ENCODE data around the gene SIGLEC12.

The SIGLEC12 gene

GRCh38 chr19:51490676-51491075 lies 10.9 kb downstream of the SIGLEC12 start:
- H2BK120ac ChIP-seq (ENCODE audit: low read depth, low read length), result no peak overlapping the region
- H3K36me3 ChIP-seq (ENCODE audit: control insufficient read depth in 1 of 2, insufficient read depth in 2 of 2, low read depth in 1 of 2, low read length in 2 of 2), result no peaks in the 10 kb centered on the region
- H3K9me3 ChIP-seq (ENCODE audit: control insufficient read depth, low read length), result peaks cover 3% of the 10 kb centered on the region
- no peak overlapping the region for H2BK15ac ChIP-seq (ENCODE audit: low read depth, poor library complexity, severe bottlenecking)
- no peak overlapping the region for H4K91ac ChIP-seq (ENCODE audit: low read length)
- WGBS, result 85% methylated on average over 14 of the region's 14 CpGs
- no peak overlapping the region for H4K8ac ChIP-seq (ENCODE audit: low read length)
- H3K4me1 ChIP-seq (ENCODE audit: control insufficient read depth, insufficient read depth, low read depth, low read length), result no peaks in the 10 kb centered on the region
- no peak overlapping the region for H3K23ac ChIP-seq (ENCODE audit: low read length in 2 of 2)
- H2BK12ac ChIP-seq (ENCODE audit: low read length in 2 of 2), result no peak overlapping the region
- H3K27me3 ChIP-seq (ENCODE audit: control insufficient read depth in 1 of 2, insufficient read depth in 1 of 2, low read length in 2 of 2), result no peaks in the 10 kb centered on the region
- no peak overlapping the region for H3K27ac ChIP-seq (ENCODE audit: low read length, poor library complexity, severe bottlenecking)
- no peak overlapping the region for H3K14ac ChIP-seq (ENCODE audit: low read length in 2 of 2)
- H3K4ac ChIP-seq (ENCODE audit: low read depth in 1 of 2, low read length in 2 of 2), result no peak overlapping the region
- DNase-seq, result no peak
- no peak overlapping the region for H2AFZ ChIP-seq (ENCODE audit: low read depth, low read length)
- no peak overlapping the region for H3K4me2 ChIP-seq (ENCODE audit: low read length, poor library complexity, severe bottlenecking)
- no peak overlapping the region for H3K9ac ChIP-seq (ENCODE audit: low read length)
- no peak overlapping the region for H2AK5ac ChIP-seq (ENCODE audit: low read length, severe bottlenecking)
- no peak overlapping the region for H3K18ac ChIP-seq (ENCODE audit: low read depth in 1 of 2, low read length in 2 of 2)
- no peak overlapping the region for H3K4me3 ChIP-seq (ENCODE audit: insufficient read depth in 1 of 2, low read depth in 1 of 2, low read length in 2 of 2)
- H2BK5ac ChIP-seq (ENCODE audit: low read depth, low read length, poor library complexity, severe bottlenecking), result no peak overlapping the region
- no peaks in the 10 kb centered on the region for H3K79me1 ChIP-seq (replicated peaks; ENCODE audit: low read length, poor library complexity, severe bottlenecking)

- Histone ChIP-seq H2BK12ac (ENCODE audit: low read length in 2 of 2) (no peak overlapping the region), H2BK15ac (ENCODE audit: low read depth, poor library complexity, severe bottlenecking) (no peak overlapping the region), H3K4me3 (ENCODE audit: insufficient read depth in 1 of 2, low read depth in 1 of 2, low read length in 2 of 2) (no peak overlapping the region), H2AFZ (ENCODE audit: low read depth, low read length) (no peak overlapping the region), H3K27me3 (ENCODE audit: control insufficient read depth in 1 of 2, insufficient read depth in 1 of 2, low read length in 2 of 2) (no peaks in the 10 kb centered on the region), H3K27ac (ENCODE audit: low read length, poor library complexity, severe bottlenecking) (no peak overlapping the region), H3K9me3 (ENCODE audit: control insufficient read depth, low read length) (peaks cover 3% of the 10 kb centered on the region), H3K4ac (ENCODE audit: low read depth in 1 of 2, low read length in 2 of 2) (no peak overlapping the region), H3K79me1 (replicated peaks; ENCODE audit: low read length, poor library complexity, severe bottlenecking) (no peaks in the 10 kb centered on the region), H3K4me1 (ENCODE audit: control insufficient read depth, insufficient read depth, low read depth, low read length) (no peaks in the 10 kb centered on the region), H4K8ac (ENCODE audit: low read length) (no peak overlapping the region), H3K18ac (ENCODE audit: low read depth in 1 of 2, low read length in 2 of 2) (no peak overlapping the region), H2BK120ac (ENCODE audit: low read depth, low read length) (no peak overlapping the region), H3K4me2 (ENCODE audit: low read length, poor library complexity, severe bottlenecking) (no peak overlapping the region), H4K91ac (ENCODE audit: low read length) (no peak overlapping the region), H2BK5ac (ENCODE audit: low read depth, low read length, poor library complexity, severe bottlenecking) (no peak overlapping the region), H3K23ac (ENCODE audit: low read length in 2 of 2) (no peak overlapping the region), H2AK5ac (ENCODE audit: low read length, severe bottlenecking) (no peak overlapping the region), H3K14ac (ENCODE audit: low read length in 2 of 2) (no peak overlapping the region), H3K9ac (ENCODE audit: low read length) (no peak overlapping the region), H3K36me3 (ENCODE audit: control insufficient read depth in 1 of 2, insufficient read depth in 2 of 2, low read depth in 1 of 2, low read length in 2 of 2) (no peaks in the 10 kb centered on the region)
- 23% methylated on average over 2 of the region's 2 CpGs for WGBS
- DNase-seq, result no peak
These were observed 12.5 kb downstream of the SIGLEC12 start for GRCh38 chr19:51489113-51489512.

DNA sequence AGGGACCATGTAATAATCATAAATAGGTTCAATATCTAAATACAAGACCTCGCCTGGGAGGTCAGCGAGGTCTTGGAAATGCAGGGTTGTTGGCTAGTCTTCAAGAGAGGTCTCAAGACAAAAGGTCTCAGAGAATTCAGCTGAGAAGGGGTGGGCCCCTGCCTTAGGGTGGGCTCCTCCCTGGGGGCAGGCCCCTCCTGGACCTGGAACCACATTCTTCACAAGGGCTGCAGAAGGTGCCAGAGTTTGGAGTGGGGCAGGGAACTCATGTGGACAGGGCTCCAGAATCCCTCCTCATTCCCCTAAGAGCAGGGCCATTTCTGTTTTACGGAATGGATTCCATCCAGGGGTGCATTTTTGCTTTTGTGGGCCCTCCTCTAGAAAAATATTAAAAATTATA lies 13.1 kb downstream of the SIGLEC12 start:
- H2AFZ ChIP-seq (ENCODE audit: low read depth, low read length), result no peak overlapping the region
- no peak overlapping the region for H4K91ac ChIP-seq (ENCODE audit: low read length)
- no peaks in the 10 kb centered on the region for H3K36me3 ChIP-seq (ENCODE audit: control insufficient read depth in 1 of 2, insufficient read depth in 2 of 2, low read depth in 1 of 2, low read length in 2 of 2)
- no peak overlapping the region for H2BK120ac ChIP-seq (ENCODE audit: low read depth, low read length)
- H3K4me1 ChIP-seq (ENCODE audit: control insufficient read depth, insufficient read depth, low read depth, low read length), result no peaks in the 10 kb centered on the region
- H3K23ac ChIP-seq (ENCODE audit: low read length in 2 of 2), result no peak overlapping the region
- H4K8ac ChIP-seq (ENCODE audit: low read length), result no peak overlapping the region
- no peak overlapping the region for H3K4me3 ChIP-seq (ENCODE audit: insufficient read depth in 1 of 2, low read depth in 1 of 2, low read length in 2 of 2)
- H3K9ac ChIP-seq (ENCODE audit: low read length), result no peak overlapping the region
- no peaks in the 10 kb centered on the region for H3K27me3 ChIP-seq (ENCODE audit: control insufficient read depth in 1 of 2, insufficient read depth in 1 of 2, low read length in 2 of 2)
- no peak overlapping the region for H3K14ac ChIP-seq (ENCODE audit: low read length in 2 of 2)
- H2BK15ac ChIP-seq (ENCODE audit: low read depth, poor library complexity, severe bottlenecking), result no peak overlapping the region
- WGBS, result 50% methylated on average over 2 of the region's 3 CpGs
- no peak overlapping the region for H2AK5ac ChIP-seq (ENCODE audit: low read length, severe bottlenecking)
- H3K27ac ChIP-seq (ENCODE audit: low read length, poor library complexity, severe bottlenecking), result no peak overlapping the region
- no peak overlapping the region for H3K4me2 ChIP-seq (ENCODE audit: low read length, poor library complexity, severe bottlenecking)
- no peaks in the 10 kb centered on the region for H3K79me1 ChIP-seq (replicated peaks; ENCODE audit: low read length, poor library complexity, severe bottlenecking)
- DNase-seq, result no peak
- H2BK5ac ChIP-seq (ENCODE audit: low read depth, low read length, poor library complexity, severe bottlenecking), result no peak overlapping the region
- H3K9me3 ChIP-seq (ENCODE audit: control insufficient read depth, low read length), result peaks cover 3% of the 10 kb centered on the region
- no peak overlapping the region for H3K18ac ChIP-seq (ENCODE audit: low read depth in 1 of 2, low read length in 2 of 2)
- H3K4ac ChIP-seq (ENCODE audit: low read depth in 1 of 2, low read length in 2 of 2), result no peak overlapping the region
- H2BK12ac ChIP-seq (ENCODE audit: low read length in 2 of 2), result no peak overlapping the region

DNA sequence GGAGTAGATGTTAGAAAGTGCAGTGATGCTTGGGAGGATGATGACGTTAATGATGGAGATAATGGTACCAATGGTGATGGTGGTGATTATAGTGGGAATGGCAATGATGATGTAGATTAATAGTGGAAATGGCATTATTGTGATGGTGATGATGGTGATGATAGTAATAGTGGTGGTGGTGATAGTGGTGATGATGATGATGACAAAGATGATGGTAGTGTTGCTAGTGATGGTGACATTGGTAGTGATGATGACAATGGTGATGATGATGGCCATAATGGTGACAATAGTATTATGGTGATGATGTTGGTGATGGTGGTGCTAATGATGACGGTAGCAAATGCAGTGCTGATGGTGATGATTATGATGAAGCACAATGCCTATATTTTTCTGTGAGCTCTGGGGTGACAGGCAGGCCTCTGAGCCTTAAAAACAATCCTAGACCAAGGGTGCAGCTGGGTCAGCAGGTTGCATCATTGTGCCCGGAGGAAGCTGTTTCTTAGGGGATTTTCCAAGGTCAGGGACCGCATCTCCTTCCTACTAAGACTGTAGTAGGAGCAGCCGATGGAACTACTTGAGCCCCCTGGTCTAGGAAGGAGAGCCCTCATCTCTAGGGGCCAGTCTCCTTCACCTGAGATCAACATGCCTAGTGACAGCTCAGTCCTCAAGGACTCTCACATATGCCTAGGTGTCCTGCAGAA lies 15.5 kb downstream of the SIGLEC12 start:
- peaks cover 0 to 2% of the 10 kb centered on the region in 2 experiments for H3K27me3 ChIP-seq (ENCODE audit: control insufficient read depth in 1 of 2, insufficient read depth in 1 of 2, low read length in 2 of 2)
- no peak overlapping the region for H2BK5ac ChIP-seq (ENCODE audit: low read depth, low read length, poor library complexity, severe bottlenecking)
- WGBS, result 81% methylated on average over 5 of the region's 5 CpGs
- H2AK5ac ChIP-seq (ENCODE audit: low read length, severe bottlenecking), result no peak overlapping the region
- no peak overlapping the region for H3K4me2 ChIP-seq (ENCODE audit: low read length, poor library complexity, severe bottlenecking)
- no peaks in the 10 kb centered on the region for H3K36me3 ChIP-seq (ENCODE audit: control insufficient read depth in 1 of 2, insufficient read depth in 2 of 2, low read depth in 1 of 2, low read length in 2 of 2)
- H3K23ac ChIP-seq (ENCODE audit: low read length in 2 of 2), result no peak overlapping the region
- H3K27ac ChIP-seq (ENCODE audit: low read length, poor library complexity, severe bottlenecking), result no peak overlapping the region
- H3K4ac ChIP-seq (ENCODE audit: low read depth in 1 of 2, low read length in 2 of 2), result no peak overlapping the region
- H4K8ac ChIP-seq (ENCODE audit: low read length), result no peak overlapping the region
- no peaks in the 10 kb centered on the region for H3K4me1 ChIP-seq (ENCODE audit: control insufficient read depth, insufficient read depth, low read depth, low read length)
- no peaks in the 10 kb centered on the region for H3K79me1 ChIP-seq (replicated peaks; ENCODE audit: low read length, poor library complexity, severe bottlenecking)
- H3K9me3 ChIP-seq (ENCODE audit: control insufficient read depth, low read length), result peaks cover 3% of the 10 kb centered on the region
- H3K14ac ChIP-seq (ENCODE audit: low read length in 2 of 2), result no peak overlapping the region
- H2AFZ ChIP-seq (ENCODE audit: low read depth, low read length), result no peak overlapping the region
- H3K9ac ChIP-seq (ENCODE audit: low read length), result no peak overlapping the region
- H4K91ac ChIP-seq (ENCODE audit: low read length), result no peak overlapping the region
- H3K4me3 ChIP-seq (ENCODE audit: insufficient read depth in 1 of 2, low read depth in 1 of 2, low read length in 2 of 2), result no peak overlapping the region
- no peak for DNase-seq
- H2BK120ac ChIP-seq (ENCODE audit: low read depth, low read length), result no peak overlapping the region
- no peak overlapping the region for H3K18ac ChIP-seq (ENCODE audit: low read depth in 1 of 2, low read length in 2 of 2)
- no peak overlapping the region for H2BK15ac ChIP-seq (ENCODE audit: low read depth, poor library complexity, severe bottlenecking)
- no peak overlapping the region for H2BK12ac ChIP-seq (ENCODE audit: low read length in 2 of 2)

Data from mesenchymal stem cell (in vitro differentiated cells and primary cell).